BLaER1 treated with 17β-estradiol and CSF1 and Interleukin-3, amounts not matched to agents 10 nM and 100 nM (cell line): ENCODE measurements around the gene NRROS.

Experiments used
- H3K27ac ChIP-seq, 11 experiments: shearing (Covaris generic); formaldehyde crosslinking; 2 replicates each; pipeline ENCODE4 v1.8.1; 2022
- H3K27me3 ChIP-seq, 11 experiments: shearing (Covaris generic); formaldehyde crosslinking; 2 replicates each; pipeline ENCODE4 v1.8.1; 2022
- H3K36me3 ChIP-seq, 11 experiments: shearing (Covaris generic); formaldehyde crosslinking; 2 replicates each; pipeline ENCODE4 v1.8.1; 2022
- H3K4me1 ChIP-seq, 10 experiments: shearing (Covaris generic); formaldehyde crosslinking; 2 replicates each; pipeline ENCODE4 v1.8.1; 2022
- H3K4me2 ChIP-seq, 11 experiments: shearing (Covaris generic); formaldehyde crosslinking; 2 replicates each; pipeline ENCODE4 v1.8.1; 2022
- H3K4me3 ChIP-seq, 10 experiments: shearing (Covaris generic); formaldehyde crosslinking; 2 replicates each; pipeline ENCODE4 v1.8.1; 2022
- H3K9ac ChIP-seq, 11 experiments: shearing (Covaris generic); formaldehyde crosslinking; 2 replicates each; pipeline ENCODE4 v1.8.1; 2022
- H3K9me3 ChIP-seq, 11 experiments: shearing (Covaris generic); formaldehyde crosslinking; replicated peaks in 1 of 11; 2 replicates each; pipeline ENCODE4 v1.8.1; 2022
- H4K20me1 ChIP-seq, 11 experiments: shearing (Covaris generic); formaldehyde crosslinking; 2 replicates each; pipeline ENCODE4 v1.8.1; 2022
- Cebpa-rat ChIP-seq, 11 experiments: shearing (Covaris generic); IDR thresholded peaks; 2 replicates each; pipeline ENCODE4 v1.8.1; 2022

The NRROS gene

GRCh38 chr3:196656213-196656612 is 16.7 kb downstream of the NRROS start:
- H3K4me1 ChIP-seq, result peaks cover 51 to 80% (median 55%) of the 10 kb centered on the region in 10 experiments
- H3K36me3 ChIP-seq, result peaks cover 86 to 100% (median 94%) of the 10 kb centered on the region in 11 experiments
- no peak for TF ChIP-seq Cebpa-rat (IDR thresholded peaks at IDR 0.05)
- H3K4me2 ChIP-seq, result peak overlapping the region in 2 of 11 experiments; percentile 98 to 99; a peak in 3 of 22 replicates
- H3K9ac ChIP-seq, result peak overlapping the region in 1 of 11 experiments; percentile 38; a peak in 1 of 22 replicates
- H3K4me3 ChIP-seq, result no peak overlapping the region
- H3K27ac ChIP-seq, result peak overlapping the region in 5 of 11 experiments; percentile 26 to 71 (median 36); a peak in 5 of 22 replicates
- peaks cover 55 to 100% (median 72%) of the 10 kb centered on the region in 11 experiments for H4K20me1 ChIP-seq
- H3K9me3 ChIP-seq, result no peaks in the 10 kb centered on the region
- H3K27me3 ChIP-seq, result no peaks in the 10 kb centered on the region

GRCh38 chr3:196659901-196660351 is 20.4 kb downstream of the NRROS start:
- Histone ChIP-seq H3K36me3 (peaks cover 75 to 89% (median 88%) of the 10 kb centered on the region in 11 experiments), H3K27ac (peak overlapping the region in 1 of 11 experiments; percentile 44; a peak in 1 of 22 replicates), H3K9me3 (no peaks in the 10 kb centered on the region), H3K4me3 (no peak overlapping the region), H3K27me3 (no peaks in the 10 kb centered on the region), H3K4me1 (peaks cover 21 to 77% (median 29%) of the 10 kb centered on the region in 10 experiments), H3K9ac (no peak overlapping the region), H3K4me2 (no peak overlapping the region), H4K20me1 (peaks cover 20 to 88% (median 38%) of the 10 kb centered on the region in 11 experiments; a peak in 19 of 22 replicates)
- TF ChIP-seq Cebpa-rat (IDR thresholded peaks at IDR 0.05), result no peak

- H3K27ac ChIP-seq, result peak overlapping the region in 4 of 11 experiments; percentile 14 to 44 (median 18); a peak in 4 of 22 replicates
- H3K36me3 ChIP-seq, result peaks cover 68 to 83% (median 81%) of the 10 kb centered on the region in 11 experiments
- 0 out of 22 replicates have a peak overlapping the region, but pooled peaks of 2 of the 11 experiments have one; percentile 9 to 17 for H3K9ac ChIP-seq
- no peak overlapping the region for H3K4me3 ChIP-seq
- peaks cover 19 to 81% (median 33%) of the 10 kb centered on the region in 11 experiments; a peak in 18 of 22 replicates for H4K20me1 ChIP-seq
- no peak for TF ChIP-seq Cebpa-rat (IDR thresholded peaks at IDR 0.05)
- H3K4me2 ChIP-seq, result no peak overlapping the region
- H3K27me3 ChIP-seq, result no peaks in the 10 kb centered on the region
- no peaks in the 10 kb centered on the region for H3K9me3 ChIP-seq
- peaks cover 21 to 77% (median 29%) of the 10 kb centered on the region in 10 experiments for H3K4me1 ChIP-seq
Observed at GRCh38 chr3:196660381-196661166, 21.1 kb downstream of the NRROS start.

- Histone ChIP-seq H3K4me3 (no peak overlapping the region), H3K4me2 (0 out of 22 replicates have a peak overlapping the region, but pooled peaks of 1 of the 11 experiments have one; percentile 19), H3K27me3 (no peaks in the 10 kb centered on the region), H3K36me3 (peaks cover 60 to 75% (median 73%) of the 10 kb centered on the region in 11 experiments), H3K4me1 (peaks cover 24 to 77% (median 31%) of the 10 kb centered on the region in 10 experiments), H3K9ac (0 out of 22 replicates have a peak overlapping the region, but pooled peaks of 2 of the 11 experiments have one; percentile 9 to 17), H3K9me3 (no peaks in the 10 kb centered on the region), H4K20me1 (peaks cover 19 to 73% (median 27%) of the 10 kb centered on the region in 11 experiments; a peak in 18 of 22 replicates), H3K27ac (peak overlapping the region in 4 of 11 experiments; percentile 16 to 44 (median 24); a peak in 4 of 22 replicates)
- no peak for TF ChIP-seq Cebpa-rat (IDR thresholded peaks at IDR 0.05)
Observed at GRCh38 chr3:196661400-196661799, 21.9 kb downstream of the NRROS start.

- H3K4me1 ChIP-seq, result peaks cover 27 to 80% (median 33%) of the 10 kb centered on the region in 10 experiments
- H3K27ac ChIP-seq, result peak overlapping the region in 3 of 11 experiments; percentile 16 to 52 (median 40); a peak in 3 of 22 replicates
- H3K9ac ChIP-seq, result no peak overlapping the region
- H3K4me2 ChIP-seq, result peak overlapping the region in 2 of 11 experiments; percentile 20 to 37; a peak in 1 of 22 replicates
- peaks cover 53 to 68% (median 67%) of the 10 kb centered on the region in 11 experiments for H3K36me3 ChIP-seq
- H3K9me3 ChIP-seq, result no peaks in the 10 kb centered on the region
- peaks cover 19 to 67% (median 26%) of the 10 kb centered on the region in 11 experiments; a peak in 18 of 22 replicates for H4K20me1 ChIP-seq
- TF ChIP-seq Cebpa-rat (IDR thresholded peaks at IDR 0.05), result no peak
- no peak overlapping the region for H3K4me3 ChIP-seq
- no peaks in the 10 kb centered on the region for H3K27me3 ChIP-seq
Observed at GRCh38 chr3:196662033-196662432, 22.5 kb downstream of the NRROS start.

- Histone ChIP-seq H3K27me3 (no peaks in the 10 kb centered on the region), H3K4me1 (peaks cover 36 to 80% (median 42%) of the 10 kb centered on the region in 10 experiments), H3K9ac (no peak overlapping the region), H3K36me3 (peaks cover 44 to 59% (median 58%) of the 10 kb centered on the region in 11 experiments), H3K9me3 (no peaks in the 10 kb centered on the region), H3K4me2 (peak overlapping the region in 2 of 11 experiments; percentile 20 to 37; a peak in 3 of 22 replicates), H3K27ac (peak overlapping the region in 8 of 11 experiments; percentile 0 to 52 (median 14); a peak in 10 of 22 replicates), H4K20me1 (peaks cover 19 to 58% (median 26%) of the 10 kb centered on the region in 11 experiments; a peak in 18 of 22 replicates), H3K4me3 (no peak overlapping the region)
- TF ChIP-seq Cebpa-rat (IDR thresholded peaks at IDR 0.05), result no peak
Observed at GRCh38 chr3:196662711-196663571, 23.4 kb downstream of the NRROS start.

GRCh38 chr3:196666001-196666867 is 26.7 kb downstream of the NRROS start:
- Histone ChIP-seq H3K4me3 (no peak overlapping the region), H3K9ac (peak overlapping the region in 10 of 11 experiments; percentile 35 to 68 (median 54); a peak in 16 of 22 replicates), H4K20me1 (peaks cover 2 to 25% (median 3%) of the 10 kb centered on the region in 11 experiments; a peak in 15 of 22 replicates), H3K27ac (peak overlapping the region; percentile 47 to 83 (median 72)), H3K4me2 (peak overlapping the region; percentile 54 to 72 (median 63)), H3K4me1 (peaks cover 67 to 97% (median 74%) of the 10 kb centered on the region in 10 experiments), H3K9me3 (no peaks in the 10 kb centered on the region), H3K27me3 (no peaks in the 10 kb centered on the region), H3K36me3 (peaks cover 11 to 26% (median 25%) of the 10 kb centered on the region in 11 experiments)
- peak in 6 of 11 experiments; percentile 36 to 85 (median 50); a peak in 9 of 22 replicates for TF ChIP-seq Cebpa-rat (IDR thresholded peaks at IDR 0.05)
